ENCODE data around the gene TMEM250. TPM values are rescaled to one million over a fixed set of nuclear protein-coding genes. Genes with fewer than 3 reads are reported as not detected.
"Not testable (repeated sequence)": the region's sequence is repeated elsewhere in the genome, so short reads cannot be mapped to it uniquely, and the experiment has no call there.

The TMEM250 gene
- total RNA-seq, 1 experiment from 2014 or later: 12.5 TPM

DNA sequence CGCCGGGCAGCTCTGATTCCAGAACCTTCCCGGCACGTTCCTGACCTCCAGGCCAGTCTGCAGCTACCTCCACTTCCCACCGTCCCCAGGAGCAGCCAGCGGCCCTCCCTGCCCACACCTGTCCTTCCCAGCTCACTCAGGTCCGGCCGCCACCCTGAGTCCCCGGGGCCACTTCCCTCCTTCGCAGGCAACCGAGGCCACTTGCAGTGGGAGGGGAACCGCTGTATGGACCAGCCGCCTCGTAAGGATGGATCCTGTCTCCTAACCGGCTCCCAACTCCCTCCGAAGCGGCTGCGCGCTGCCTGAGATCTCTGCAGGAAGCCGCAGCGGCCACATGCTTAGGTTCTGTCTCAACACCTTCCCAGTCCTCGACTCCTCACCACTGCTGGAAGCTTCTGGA is 7.5 kb downstream of the TMEM250 start:
- DNase-seq (ENCODE audit: low spot score): no peak

GRCh38 chr9:136110082-136111061 is 8.3 kb downstream of the TMEM250 start:
- DNase-seq (ENCODE audit: low spot score): no peak

DNA sequence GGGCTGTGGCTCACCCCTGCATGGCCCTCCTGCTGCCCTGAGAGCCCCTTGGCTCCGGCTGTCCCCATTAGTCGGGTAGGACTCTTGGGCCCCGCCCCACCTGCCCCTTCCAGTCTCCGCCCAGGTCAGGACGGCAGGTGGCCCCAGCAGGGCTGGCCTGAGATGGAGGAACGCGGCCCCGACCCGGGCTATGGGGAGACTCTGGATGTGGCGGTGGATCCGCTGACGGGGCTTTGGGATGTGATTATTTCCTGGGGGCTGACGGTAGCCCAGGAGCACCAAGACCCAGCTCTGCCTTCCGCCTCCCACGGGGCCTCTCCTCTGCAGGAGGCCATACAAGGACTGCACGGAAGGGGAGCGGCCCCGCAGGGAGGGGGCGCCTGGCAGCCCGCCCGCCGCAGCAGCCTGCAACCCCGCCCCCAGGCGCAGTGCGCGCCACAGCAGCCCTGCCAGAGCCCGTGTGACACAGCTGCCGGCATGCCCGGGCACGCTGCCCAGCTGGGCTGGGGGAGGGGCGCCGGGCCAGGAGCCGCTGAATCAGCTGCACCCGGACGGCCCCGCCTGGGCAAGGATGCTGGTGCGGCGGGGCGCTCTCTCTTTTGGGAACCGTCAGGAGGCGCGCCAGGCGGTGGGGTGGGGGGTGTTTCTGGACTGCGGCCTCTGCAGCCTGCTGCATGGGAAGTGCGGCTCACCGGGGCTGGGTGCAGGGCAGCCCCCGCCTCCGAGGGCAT is 9.2 kb downstream of the TMEM250 start:
- DNase-seq (ENCODE audit: low spot score): peak; percentile 84

- DNase-seq (ENCODE audit: low spot score): no peak
Measured at GRCh38 chr9:136108648-136109266, 9.9 kb downstream of the TMEM250 start.

GRCh38 chr9:136107953-136108647 is 10.6 kb downstream of the TMEM250 start:
- no peak for DNase-seq (ENCODE audit: low spot score)

GRCh38 chr9:136107155-136107952 is 11.3 kb downstream of the TMEM250 start:
- no peak for DNase-seq (ENCODE audit: low spot score)

DNA sequence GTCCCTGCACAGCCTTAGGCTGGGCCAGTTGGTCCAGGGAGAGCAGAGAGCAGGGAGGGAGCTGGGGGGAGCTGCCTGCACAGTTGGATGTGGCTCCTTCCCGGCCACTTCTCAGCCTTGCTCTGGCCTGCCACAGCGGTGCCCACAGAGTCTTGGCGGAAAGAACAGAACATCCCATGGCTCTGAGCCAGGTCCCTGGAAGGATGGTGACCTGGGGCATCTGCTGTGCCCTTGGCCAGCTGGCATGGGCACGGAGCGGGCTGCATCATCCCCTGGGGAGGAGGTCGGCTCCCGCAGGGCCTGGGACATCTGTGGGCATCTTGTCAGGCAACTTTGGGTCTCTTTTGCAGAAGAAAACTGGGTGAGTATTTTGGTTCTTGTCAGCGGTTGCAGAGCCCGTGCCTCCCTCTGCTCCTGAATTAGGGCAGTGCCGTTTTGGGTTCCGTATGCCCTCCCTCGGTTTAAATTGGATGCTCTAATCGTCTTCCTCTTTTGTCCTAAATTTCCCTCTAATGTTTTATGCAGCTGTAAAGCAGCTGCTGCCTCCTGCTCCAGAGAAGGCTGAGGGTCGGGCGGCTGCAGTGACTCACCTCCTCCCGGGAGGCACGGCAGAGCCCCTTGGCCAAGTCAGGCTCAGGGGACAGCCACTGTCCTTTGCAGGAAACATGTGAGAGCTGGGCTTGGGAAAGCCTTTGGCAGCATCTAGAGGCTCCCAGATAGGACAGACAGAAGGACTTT is 13.1 kb downstream of the TMEM250 start:
- DNase-seq (ENCODE audit: low spot score): peak; percentile 41

DNA sequence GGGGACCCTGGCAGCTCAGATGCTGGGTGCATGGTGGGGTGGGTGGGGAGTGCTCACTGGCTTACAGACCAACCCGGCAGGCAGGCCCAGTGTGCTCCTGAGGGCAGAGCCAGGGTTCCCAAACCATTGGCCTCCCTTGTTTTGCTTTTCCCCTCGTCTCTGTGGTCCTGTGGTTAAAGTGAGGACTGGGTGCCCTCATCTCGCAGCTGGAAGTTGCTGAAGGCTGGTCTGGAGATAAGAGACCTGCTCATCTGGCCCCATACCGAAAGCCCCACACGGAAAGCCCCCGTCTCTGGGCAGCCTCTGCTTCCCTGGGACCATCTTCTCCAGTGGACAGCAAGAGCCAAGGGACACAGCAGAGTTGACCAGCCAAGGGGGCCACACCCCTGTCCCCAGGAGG is 13.8 kb downstream of the TMEM250 start:
- DNase-seq (ENCODE audit: low spot score): no peak

DNA sequence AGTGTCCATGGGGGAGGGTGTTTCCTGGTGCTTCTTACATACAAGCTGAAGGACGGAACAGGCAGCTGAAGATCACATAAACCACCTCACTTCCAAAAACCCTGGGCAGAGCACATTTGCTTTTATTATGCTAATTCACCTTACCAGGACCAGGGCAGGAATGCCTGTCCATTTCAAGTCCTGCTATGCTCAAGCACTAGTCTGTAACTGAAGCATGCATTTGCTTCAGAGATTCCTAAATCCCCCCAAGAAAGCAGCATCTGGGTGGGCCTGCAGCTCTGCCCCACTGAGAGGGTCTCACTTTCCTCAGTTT is 14.2 kb downstream of the TMEM250 start:
- DNase-seq (ENCODE audit: low spot score): no peak

GRCh38 chr9:136103651-136104487 is 14.8 kb downstream of the TMEM250 start:
- DNase-seq (ENCODE audit: low spot score): no peak

DNA sequence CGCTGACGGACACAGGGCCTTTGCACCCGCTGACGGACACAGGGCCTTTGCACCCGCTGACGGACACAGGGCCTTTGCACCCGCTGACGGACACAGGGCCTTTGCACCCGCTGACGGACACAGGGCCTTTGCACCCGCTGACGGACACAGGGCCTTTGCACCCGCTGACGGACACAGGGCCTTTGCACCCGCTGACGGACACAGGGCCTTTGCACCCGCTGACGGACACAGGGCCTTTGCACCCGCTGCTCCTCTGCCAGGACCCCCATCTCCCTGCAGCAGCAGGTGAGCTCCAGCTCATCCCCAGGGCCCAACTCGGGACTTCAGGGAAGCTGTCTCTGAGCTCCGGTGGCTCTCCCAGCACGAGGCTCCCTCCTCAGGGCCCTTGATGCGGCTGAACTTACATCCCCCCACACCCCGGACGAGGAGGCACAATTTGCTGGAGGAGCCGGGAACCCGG is 17.0 kb downstream of the TMEM250 start:
- not testable (repeated sequence) for DNase-seq (ENCODE audit: low spot score)

- no peak for DNase-seq (ENCODE audit: low spot score)
Measured at GRCh38 chr9:136100700-136101614, 17.7 kb downstream of the TMEM250 start.

GRCh38 chr9:136099542-136099941 is 19.1 kb downstream of the TMEM250 start:
- no peak for DNase-seq (ENCODE audit: low spot score)

GRCh38 chr9:136098844-136099243 is 19.8 kb downstream of the TMEM250 start:
- DNase-seq (ENCODE audit: low spot score): no peak

DNA sequence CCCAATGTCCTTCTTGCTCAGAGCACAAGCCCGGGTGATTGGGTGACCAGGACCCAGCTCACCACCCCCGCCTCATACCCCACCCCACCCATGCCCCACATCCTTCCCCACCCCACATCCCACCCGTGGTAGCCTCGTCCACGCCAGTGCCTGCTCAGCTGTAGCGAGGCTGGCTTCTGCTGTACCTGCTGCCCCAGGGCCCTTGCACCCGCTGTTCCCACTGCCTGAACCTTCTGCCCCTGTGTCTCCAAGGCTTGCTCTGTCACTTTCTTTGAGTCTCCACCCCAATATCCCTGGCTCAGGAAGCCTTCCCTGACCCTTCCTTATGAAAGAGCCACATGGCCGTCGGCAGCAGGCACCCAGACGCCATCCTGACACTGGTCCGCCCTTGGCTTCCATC is 20.5 kb downstream of the TMEM250 start:
- DNase-seq (ENCODE audit: low spot score): no peak

- DNase-seq (ENCODE audit: low spot score): no peak
Measured at GRCh38 chr9:136096505-136097001, 22.1 kb downstream of the TMEM250 start.

DNA sequence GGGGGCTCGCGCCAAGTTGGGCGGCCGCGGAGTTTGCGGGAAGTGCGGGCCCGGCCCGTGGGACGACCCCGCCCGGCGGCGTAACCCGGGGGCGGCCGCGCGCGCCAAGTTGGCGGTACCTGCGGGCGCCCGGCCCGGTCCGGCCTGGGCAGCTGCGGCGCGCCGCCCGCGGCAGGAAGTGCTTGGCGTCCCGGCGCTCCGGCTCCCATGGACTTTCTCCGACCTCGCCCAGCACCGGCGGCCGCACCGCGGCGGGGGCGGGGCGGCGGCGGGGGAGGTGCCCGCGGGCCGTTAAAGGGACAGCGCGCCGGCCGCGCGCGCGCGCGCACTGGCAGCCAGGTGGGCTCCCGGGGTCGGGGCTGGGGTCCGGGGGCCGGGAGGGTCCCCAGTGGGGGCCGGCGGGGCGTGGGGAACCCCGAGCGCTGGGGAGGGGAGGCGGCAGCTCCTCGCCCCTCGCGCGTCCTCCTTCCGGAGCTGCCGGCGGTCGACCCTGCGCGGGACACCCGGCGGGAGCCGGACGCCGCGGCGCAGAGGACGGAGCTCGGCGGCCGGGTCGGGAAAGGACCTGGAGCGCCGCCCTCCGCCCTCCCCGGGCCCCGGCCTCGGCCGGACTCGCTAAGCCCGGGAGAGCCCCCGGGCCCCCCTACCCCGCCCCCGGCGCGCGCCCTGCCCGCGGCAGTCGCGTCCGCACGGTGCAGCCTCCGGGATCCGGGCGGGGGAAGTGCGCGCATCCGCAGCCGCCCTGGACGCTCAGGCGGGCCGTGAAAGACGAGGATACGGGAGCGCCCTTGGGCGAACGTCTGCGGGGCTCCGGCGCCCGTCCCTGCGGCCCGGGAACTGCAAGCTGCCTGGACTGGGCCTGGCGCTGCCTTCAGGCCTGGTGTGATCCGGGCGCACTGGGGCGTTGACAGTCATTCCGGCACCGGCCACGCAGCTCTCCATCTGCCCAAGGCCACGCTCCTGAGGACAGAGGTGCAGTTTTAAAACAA is 23.3 kb downstream of the TMEM250 start, which contains the start of gene NACC2:
TSS of gene NACC2 (minus strand) at position 220 of the 989 bp plus-strand sequence. CDS start 44,768 bp downstream, outside the sequence.
- DNase-seq (ENCODE audit: low spot score): peak; percentile 32

All from H4 (cell line).